GM12892 (cell line): ENCODE measurements around the gene HS3ST2.

Experiments used
- POLR2A ChIP-seq: IDR thresholded peaks from 2 replicates; pipeline ENCODE4 v1.6.1; 2011; ENCODE audit warnings: low read depth, low read length, control low read depth
- POLR2AphosphoS5 ChIP-seq: IDR thresholded peaks from 2 replicates; pipeline ENCODE4 v1.6.1; 2011; ENCODE audit warnings: low read depth, low read length, control low read depth

GRCh38 chr16:22961206-22961605, 147.2 kb downstream of the HS3ST2 start:
- TF ChIP-seq POLR2A (no peak), POLR2AphosphoS5 (no peak)
